Measurements from ENCODE around the gene CSTA.

Gene CSTA

GRCh38 chr3:122389892-122390291 lies 64.8 kb downstream of the CSTA start:
- TF ChIP-seq, protein P1, sequence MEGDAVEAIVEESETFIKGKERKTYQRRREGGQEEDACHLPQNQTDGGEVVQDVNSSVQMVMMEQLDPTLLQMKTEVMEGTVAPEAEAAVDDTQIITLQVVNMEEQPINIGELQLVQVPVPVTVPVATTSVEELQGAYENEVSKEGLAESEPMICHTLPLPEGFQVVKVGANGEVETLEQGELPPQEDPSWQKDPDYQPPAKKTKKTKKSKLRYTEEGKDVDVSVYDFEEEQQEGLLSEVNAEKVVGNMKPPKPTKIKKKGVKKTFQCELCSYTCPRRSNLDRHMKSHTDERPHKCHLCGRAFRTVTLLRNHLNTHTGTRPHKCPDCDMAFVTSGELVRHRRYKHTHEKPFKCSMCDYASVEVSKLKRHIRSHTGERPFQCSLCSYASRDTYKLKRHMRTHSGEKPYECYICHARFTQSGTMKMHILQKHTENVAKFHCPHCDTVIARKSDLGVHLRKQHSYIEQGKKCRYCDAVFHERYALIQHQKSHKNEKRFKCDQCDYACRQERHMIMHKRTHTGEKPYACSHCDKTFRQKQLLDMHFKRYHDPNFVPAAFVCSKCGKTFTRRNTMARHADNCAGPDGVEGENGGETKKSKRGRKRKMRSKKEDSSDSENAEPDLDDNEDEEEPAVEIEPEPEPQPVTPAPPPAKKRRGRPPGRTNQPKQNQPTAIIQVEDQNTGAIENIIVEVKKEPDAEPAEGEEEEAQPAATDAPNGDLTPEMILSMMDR (IDR thresholded peaks at IDR 0.05; ENCODE audit: low read depth, low read length, missing control alignments), result no peak
- Histone ChIP-seq H3K27ac (no peak overlapping the region), H3K4me3 (ENCODE audit: low read depth, low read length) (no peak overlapping the region), H3K36me3 (replicated peaks) (no peaks in the 10 kb centered on the region), H3K27me3 (replicated peaks) (no peaks in the 10 kb centered on the region)
- DNase-seq, result no peak
- in situ Hi-C loops (cut with HindIII; ENCODE audit: low pct_ligation_motif_present, low sequenced_read_pairs), result no loop called here

DNA sequence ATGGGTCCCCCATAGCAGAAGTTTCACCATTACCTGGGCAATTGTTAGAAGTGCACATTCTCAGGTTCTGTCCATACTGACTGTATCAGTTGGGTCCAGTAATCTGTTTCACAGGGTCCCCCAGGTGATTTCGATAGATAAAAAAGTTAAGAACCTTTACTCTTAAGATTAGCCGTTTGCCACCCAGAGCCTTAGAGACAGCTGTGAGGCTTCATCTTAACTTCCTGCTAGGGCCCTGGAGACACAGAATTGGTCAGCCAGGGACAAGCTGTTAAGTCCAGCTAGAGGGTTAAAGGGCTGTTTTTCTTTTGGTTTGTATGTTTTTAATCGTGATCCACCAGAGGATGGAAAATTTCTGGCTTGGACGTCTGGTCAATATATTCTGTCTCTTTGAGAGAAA lies 65.6 kb downstream of the CSTA start:
- in situ Hi-C loops (cut with HindIII; ENCODE audit: low pct_ligation_motif_present, low sequenced_read_pairs), result no loop called here
- TF ChIP-seq, protein P1 (IDR thresholded peaks at IDR 0.05; ENCODE audit: low read depth, low read length, missing control alignments), result no peak
- no peak for DNase-seq
- H3K4me3 ChIP-seq (ENCODE audit: low read depth, low read length), result no peak overlapping the region
- no peaks in the 10 kb centered on the region for H3K27me3 ChIP-seq (replicated peaks)
- no peak overlapping the region for H3K27ac ChIP-seq
- H3K36me3 ChIP-seq (replicated peaks), result no peaks in the 10 kb centered on the region
